Mucosa of gallbladder (tissue), 1 donor: ENCODE measurements around the gene TRIM24. TPM values are rescaled to one million over a fixed set of nuclear protein-coding genes. Genes with fewer than 3 reads are reported as not detected.
"Not testable (repeated sequence)": the region's sequence is repeated elsewhere in the genome, so short reads cannot be mapped to it uniquely, and the experiment has no call there.

Experiments
- DNase-seq: peaks from one replicate; pipeline ENCODE4 v3.0.0-alpha.2; 2020; ENCODE audit warnings: low spot score
- total RNA-seq: library from RNA; stranded (reverse); gene quantifications from one replicate; pipeline ENCODE4 v1.2.1, GENCODE V29; 2021
- donor health status: DM: no; HTN: no; CAD: no.

Gene TRIM24
- total RNA-seq = 17.3 TPM

DNA sequence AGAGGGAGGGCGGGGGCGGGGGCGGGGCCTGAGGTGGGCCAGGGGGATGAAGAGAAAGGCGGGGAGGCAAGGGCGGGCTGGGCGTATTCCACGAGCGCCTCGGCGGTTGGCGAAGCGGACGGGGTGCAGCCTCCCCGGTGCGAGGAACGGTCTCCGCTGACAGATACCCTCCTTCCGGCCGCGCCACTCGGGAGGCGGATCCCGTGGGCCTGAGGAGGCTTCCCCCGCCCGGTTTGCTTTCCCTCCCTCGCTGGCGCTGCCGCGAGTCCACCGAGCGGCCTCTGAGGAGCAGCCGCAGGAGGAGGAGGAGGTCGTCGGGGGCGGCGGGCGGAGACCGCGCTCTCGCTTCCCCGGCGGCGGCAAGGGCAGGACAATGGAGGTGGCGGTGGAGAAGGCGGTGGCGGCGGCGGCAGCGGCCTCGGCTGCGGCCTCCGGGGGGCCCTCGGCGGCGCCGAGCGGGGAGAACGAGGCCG, at the start of gene TRIM24:
TRIM24 (plus strand) TSS at position 84 of the 473 bp plus-strand sequence; CDS start at position 374, 290 bp downstream.
- DNase-seq = no peak

DNA sequence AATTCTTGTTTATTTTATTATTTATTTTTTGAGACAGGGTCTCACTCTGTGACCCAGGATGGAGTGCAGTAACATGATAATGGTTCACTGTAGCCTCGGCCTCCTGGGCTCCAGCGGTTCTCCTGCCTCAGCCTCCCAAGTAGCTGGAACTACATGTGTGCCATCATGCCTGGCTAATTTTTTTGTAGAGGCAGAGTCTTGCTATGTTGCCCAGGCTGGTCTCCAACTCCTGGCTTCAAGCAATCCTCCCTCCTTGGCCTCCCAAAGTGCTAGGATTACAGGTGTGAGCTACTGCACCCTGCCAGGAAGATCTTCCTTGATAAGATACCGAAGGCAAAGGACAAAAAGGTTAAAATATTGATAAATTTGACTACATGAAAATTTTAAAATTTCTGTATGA, 48.0 kb upstream of the TRIM24 start:
- DNase-seq = not testable (repeated sequence)

DNA sequence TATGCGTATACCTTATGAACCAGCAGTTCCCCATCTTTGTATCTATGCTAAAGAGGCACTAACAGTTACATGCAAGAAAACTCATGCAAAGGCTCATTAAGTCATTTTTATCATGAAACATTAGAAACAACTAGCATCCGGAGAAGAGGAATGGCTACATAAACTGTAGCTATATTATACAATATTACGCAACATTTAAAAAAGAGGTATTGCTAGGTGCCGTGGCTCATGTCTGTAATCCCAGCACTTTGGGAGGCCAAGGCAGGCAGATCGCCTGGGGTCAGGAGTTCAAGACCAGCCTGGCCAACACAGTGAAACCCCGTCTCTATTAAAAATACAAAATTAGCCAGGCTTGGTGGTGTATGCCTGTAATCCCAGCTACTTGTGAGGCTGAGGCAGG, 47.1 kb upstream of the TRIM24 start:
- not testable (repeated sequence) for DNase-seq

DNA sequence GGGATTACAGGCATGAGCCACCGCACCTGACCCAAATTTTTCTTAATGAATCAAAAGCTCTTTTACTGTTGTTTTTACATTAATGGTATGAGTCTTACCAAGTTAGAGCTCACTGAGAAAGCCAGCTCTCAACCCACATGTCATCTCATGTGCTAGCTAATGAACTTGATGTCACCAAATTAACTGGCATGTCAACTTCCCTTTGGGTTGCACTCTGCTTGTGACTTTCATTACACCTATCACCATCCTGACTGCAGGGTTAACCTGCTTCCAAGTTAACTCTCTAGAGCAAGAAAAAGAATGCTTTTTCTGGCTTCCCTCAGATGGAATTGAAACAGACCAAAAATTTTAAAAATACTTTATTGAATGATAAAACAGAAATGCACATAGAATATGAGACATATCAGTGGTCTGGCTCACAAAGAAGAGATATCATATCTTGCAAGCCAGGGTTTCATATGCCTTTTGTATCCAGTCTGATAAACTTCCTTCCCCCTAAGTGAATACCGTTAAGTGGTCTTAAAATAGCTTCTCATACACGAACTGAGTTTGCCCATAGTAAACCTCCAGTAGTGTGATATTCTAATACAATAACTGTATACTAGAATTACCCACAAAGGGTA, 42.9 kb upstream of the TRIM24 start:
- no peak for DNase-seq

DNA sequence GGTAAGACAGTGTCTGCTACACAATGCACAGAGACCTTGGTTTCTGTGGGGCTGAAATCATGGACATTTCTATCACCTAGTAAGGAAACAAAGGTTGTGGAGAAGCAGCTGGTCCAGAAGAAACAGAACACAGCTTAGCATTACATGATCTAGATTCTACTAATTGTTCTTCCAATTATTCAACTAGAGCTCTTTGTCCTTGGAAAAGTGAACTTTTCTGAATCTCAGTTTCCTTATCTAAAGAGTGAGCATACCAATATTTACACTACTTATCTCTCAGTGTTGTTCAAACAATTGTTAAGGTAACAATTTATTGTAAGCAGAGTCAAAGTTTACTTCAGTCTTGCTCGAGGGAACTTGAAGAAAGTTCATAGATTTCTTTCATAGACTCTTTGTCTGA, 42.3 kb upstream of the TRIM24 start:
- no peak for DNase-seq

DNA sequence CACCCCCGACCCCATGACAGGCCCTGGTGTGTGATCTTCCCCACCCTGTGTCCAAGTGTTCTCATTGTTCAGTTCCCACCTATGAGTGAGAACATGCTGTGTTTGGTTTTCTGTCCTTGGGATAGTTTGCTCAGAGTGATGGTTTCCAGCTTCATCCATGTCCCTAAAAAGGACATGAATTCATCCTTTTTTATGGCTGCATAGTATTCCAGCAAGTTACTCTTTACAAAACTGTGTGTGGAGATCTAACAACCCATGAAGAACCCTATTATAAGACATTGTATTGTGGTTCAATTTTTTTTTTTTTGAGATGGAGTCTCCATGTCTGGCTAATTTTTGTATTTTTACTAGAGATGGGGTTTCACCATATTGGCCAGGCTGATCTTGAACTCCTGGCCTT, 41.7 kb upstream of the TRIM24 start:
- not testable (repeated sequence) for DNase-seq

DNA sequence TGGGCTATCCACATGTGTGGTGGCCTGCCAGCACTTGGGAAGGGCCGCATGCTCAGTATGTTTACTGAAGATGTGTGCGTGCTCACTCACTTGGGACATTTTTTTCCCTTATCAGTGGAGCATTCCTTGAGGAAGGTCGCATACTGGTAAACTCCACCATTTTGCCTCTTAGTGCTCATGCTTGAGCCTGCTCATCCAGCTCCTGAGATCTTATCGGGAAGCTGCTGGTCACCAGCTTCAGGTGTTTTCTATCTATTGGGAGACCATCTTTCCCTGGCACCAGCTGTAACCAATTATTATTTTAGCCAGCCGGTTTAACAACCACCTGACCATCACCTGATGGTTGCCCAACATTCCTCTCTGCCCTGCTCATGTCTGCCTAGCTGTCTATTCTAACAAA, 35.0 kb upstream of the TRIM24 start:
- DNase-seq = no peak

DNA sequence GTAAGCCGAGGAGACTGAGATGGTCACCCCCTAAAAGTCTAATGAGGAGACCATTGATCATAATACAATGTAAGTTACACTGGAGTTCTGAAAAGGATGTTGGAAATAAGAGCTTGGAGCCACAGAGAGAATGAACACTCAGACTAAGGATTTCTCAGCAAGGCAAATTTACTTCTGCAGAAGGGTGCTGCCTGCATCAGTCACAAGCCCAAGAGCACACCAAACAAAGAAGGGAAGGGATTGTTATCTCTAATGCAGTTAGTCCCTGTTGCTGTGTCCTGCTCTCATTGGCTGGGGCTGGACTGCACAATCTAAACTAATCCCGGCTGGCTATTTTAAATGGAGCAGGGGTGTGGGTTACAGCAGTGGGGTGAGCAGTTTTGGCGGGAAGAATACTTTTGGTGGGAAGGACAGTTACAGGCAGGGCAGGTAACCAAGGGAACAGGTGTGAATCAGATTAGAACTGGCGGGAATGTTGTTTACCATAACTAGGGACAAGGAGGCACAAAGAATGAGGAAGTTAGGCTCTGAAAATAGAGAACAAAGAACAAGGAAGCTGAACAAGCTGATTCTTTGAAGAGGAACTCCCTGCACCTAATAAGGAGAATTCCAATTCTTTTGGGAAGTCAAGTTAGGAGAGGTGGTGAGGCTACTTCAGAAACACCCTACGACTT, 30.3 kb upstream of the TRIM24 start:
- no peak for DNase-seq

DNA sequence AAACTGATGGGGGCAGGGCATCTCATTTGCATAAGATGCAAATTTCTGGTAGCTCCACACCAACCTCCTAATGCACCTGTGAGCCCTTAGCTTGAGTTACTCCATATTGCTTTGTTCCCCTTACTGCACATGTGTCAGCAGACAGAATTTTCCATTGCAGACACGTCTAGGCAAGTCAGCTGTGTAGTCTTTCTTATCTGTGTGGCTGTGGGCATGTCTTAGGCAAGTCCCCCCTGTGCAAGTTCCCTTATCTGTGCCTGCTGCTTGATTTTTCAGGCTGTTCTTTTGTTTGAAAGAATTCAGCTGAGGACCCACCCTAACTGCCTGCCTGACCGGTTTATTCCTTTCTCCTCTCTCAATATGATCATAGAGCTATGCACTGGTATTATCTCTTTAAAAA, 28.5 kb upstream of the TRIM24 start:
- no peak for DNase-seq

DNA sequence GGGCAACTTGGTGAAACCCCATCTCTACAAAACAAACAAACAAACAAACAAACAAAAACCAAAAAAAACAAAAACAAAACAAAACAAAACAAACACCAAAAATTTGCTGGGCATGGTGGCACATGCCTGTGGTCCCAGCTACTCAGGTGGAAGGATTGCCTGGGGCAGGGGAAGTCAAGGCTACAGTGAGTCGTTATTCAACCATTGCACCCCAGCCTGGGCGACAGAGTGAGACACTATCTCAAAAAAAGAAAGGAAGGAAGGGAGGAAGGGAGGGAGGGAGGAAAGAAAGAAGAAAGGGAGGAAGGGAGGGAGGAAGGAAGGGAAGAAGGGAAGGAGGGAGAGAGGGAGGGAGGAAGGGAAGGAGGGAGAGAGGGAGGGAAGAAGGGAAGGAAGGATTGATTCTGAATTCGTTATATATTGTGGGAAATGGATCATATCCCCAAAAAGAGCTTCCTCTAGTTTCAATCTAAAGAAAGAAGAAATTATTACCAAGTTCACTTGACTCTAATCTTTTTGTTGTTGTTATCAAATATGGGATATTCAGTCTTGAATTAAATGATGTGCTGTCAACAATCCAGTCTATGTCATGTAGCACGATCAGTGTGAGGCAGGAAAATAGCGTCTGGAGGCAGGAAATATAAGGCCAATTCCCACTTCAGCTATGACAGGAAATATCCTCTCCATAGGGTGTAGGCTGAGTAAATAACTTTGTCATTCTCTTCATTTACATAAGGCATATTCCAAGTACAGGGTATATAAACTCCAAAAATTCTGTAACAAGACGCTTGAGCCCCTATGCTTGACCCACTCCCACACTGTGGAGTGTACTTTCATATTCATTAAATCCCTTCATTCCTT, 26.2 kb upstream of the TRIM24 start:
- no peak for DNase-seq

DNA sequence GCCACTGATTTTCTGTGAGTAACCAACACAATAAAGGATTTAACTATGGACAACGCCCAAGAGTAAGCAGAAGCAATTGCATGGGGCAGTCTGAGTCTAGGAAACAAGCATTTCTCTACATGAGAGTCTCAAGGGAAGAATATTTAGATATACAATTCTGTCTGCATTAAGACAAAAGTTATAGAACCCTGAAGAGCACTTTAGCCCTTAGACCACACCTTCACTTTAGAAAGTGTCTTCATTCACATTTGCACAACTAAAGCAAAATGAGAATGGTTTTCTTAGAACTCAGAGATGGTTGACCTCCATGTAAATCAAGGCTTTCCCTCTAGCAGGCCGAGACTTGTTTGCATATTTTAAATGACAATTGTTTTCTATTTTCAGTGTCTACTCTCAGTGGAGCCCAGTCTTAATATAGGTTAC, 25.5 kb upstream of the TRIM24 start:
- DNase-seq = no peak

DNA sequence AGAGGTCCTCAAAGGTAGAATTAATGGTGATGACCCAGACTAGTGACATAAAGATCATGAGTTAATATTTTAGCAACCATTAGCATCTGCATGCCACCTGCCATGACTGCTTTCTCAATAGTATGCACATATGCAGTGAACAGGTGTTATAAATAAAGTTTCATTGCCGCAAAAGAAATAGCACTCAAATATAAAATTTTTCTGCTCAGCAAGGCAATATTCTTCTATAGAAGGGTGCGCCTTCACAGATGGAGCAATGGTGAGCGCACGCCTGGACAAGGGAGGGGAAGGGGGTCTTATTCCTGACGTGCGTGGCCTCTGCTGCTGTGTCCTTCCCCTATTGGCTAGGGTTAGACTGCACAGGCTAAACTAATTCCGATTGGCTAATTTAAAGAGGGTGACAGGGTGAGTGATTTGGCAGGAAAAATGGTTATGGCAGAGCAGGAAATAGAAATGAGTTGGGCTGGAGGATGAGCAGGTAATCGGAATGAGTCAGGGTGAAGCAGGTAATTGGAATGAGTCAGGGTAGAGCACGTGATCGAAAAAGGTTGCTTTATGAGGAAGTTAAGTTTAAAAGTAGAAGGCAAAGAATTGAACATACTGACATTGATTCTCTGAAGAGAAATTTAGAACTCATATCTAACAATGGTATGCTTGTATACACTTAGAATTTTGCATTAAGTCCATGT, 24.7 kb upstream of the TRIM24 start:
- DNase-seq = no peak

DNA sequence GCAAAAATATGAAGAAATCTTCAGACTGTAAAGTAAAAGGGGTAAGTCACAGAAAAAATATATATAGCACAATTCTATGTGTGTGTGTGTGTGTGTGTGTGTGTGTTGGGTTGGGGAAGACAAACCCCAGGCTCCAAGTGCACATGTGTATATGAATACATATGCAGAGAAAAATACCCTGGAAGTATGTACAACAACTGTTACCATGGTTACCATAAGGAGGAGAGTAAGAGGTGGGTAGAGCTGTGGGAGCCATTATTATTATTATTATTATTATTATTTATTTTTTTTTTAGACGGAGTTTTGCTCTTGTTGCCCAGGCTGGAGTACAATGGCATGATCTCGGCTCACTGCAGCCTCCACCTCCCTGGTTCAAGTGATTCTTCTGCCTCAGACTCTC, 23.7 kb upstream of the TRIM24 start:
- no peak for DNase-seq

DNA sequence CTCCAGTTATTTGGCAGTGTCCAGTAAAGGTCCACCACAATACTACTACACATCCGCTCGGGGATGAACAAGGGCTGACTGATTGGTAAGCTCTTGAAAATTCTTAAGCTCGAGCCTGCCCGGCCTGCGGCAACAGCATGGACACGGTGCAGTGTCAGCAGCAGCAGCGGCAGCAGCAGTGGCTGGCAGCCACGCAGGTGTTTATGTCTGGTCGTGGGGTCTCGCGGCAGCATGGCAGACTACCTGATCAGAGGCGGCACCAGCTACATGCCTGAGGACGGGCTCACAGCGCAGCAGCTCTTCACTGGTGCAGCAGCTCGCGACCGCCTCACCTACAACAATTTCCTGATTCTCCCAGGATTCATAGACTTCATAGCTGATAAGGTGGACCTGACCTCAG, 19.6 kb upstream of the TRIM24 start:
- no peak for DNase-seq

DNA sequence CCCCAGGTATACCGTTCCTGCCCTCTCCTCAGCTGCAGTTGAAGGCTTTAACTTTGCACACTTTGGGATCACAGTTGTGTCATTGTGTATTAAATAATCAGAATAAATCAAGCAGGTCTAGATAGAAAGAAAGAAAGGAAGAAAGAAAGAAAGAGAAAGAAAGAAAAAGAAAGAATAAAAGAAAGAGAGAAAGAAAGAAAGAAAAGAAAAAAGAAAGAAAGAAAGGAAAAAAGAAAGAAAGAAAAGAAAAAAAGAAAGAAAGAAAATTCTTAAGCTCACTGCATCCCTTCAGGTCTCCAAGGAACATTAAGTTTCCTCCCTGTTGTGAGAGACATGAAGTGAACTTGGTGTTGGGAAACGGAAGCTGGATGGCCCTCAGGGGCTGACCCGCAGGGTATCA, 17.2 kb upstream of the TRIM24 start:
- no peak for DNase-seq

DNA sequence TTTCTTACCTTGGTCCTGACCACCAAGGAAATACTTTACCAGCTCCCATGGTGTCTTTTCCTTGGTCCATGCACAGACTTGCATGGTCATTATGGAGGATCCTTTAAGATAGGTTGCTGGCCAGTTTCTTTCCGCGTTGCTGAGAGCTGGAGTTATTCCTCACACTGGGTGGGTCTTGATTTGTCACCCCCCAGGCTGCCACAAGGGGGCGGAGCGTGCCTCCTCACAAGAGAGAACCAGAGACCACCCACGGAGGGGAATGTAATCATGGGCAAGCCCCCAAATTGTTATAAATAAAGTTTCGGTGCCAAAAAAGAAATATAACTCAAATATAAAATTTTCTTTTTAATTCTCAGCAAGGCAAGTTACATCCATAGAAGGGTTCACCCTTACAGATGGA, 10.5 kb upstream of the TRIM24 start:
- no peak for DNase-seq

DNA sequence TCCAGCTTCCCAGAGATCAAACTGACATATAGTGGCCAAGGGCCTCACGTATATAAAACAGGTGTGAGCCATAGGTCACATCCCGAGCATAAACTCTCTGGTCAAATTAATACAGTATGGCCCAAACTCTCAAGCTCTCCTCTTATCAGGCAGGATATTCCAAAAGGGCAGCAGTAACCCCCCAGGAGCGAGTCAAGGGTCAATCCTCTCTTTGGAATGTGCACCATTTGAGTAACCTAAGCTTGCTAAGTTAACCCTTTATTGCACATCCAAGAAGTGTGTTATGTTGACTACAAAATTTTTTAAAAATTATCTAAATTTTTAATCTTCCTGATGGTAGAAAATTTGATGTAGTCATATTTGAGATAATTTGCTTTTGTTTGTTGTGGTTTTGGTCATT, 4.5 kb upstream of the TRIM24 start:
- no peak for DNase-seq

DNA sequence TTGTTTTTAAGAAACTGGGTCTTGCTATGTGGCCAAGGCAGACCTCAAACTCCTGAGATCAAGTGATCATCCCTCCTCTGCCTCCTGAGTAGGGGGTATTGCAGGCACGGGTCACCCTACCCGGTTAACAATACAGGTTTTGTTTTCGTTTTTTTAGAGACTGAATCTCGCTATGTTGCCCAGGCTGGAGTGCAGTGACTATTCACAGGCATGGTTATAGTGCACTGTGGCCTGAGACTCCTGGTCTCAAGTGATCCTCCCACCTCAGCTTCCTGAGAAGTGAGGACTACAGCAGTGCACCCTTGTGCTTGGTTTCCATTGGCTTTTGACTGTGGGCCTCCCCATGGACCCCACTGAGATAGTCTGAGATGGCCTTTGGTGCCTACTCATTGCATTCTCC, 3.8 kb upstream of the TRIM24 start:
- DNase-seq = no peak

DNA sequence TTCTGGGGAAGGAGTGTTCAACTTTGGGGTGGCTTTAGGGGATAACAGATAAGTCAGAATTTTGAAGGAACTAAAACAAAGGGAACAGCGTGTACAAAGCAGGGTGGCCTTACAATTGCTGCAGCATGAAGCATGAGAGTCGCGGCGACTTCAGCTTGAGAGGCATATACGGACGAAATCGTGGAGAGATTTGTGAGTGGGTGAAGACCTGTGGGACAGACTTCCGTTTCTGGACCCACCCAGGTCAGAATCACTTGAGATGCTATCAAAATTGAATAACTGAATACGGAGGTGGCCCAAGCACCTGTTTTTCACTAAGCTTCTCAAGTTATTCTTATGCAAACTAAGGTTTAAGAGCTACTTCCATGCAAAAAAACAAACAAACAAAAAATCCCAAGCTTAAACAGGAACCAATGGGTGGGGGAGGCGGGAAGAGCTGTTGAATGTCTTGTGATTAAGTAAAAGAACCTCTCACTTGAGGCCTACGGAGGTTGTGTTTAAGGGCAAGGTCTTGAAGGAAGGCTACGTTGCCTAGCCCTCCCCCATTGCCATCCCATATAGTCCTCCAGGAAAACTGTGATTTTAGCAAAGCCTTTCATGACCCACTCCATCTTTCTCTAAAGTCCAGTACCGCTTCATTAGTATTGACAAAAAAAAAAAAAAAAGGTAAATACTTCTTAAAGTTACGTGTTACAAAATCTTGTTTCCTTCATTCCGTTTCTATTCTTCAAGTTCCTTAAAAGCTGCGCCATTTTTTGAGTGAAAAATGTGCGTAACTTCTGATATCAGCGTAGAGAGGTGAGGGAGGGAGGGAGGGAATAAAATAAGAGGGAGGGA, 1.3 kb upstream of the TRIM24 start:
- no peak for DNase-seq

DNA sequence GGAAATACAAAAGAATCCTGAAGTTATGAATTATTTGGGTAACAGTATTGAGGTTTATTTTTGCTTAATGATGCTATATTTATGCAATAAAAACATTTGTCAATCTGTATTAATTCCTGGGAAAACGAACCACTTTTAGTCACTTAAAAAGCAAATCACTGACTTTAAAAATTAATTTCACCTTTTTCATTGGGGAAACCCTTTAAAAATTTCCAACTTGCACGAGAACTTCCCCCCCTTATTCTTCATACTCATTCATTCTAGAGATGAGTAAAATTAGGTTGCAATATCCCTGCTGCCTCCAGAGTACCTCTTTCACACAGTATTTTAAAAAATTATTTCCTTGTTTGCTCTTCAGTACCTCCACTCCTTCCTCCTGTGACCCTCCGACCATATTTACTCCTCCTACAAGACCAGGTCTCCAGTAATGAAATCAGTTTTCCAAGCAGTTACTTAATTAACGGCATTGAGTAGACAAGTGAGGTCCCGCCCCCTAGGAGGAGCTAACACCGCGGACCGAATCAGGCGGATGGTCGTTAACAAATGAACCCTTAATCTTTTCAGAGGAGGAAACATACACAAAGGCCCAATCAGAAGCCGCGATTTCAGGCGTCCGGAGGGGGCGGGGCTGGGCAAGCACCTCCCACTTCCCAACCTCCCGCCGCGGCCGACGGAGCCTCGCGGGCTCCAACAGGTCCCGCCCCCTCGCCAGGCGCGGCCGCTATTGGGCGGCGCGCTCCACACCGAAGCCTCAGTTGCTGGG, 465 bp upstream of the TRIM24 start:
- peak; percentile 98 for DNase-seq
